Upper lobe of left lung (tissue), 4 donors: ENCODE data around the gene STKLD1.

Experiments used
- CTCF ChIP-seq, 6 experiments: fragments of 450-650 bp in 4 of 6; fragments of 200-600 bp in 2 of 6; sonication (generic) in 2 of 6; IDR thresholded peaks; one replicate each; pipeline ENCODE4 v1.5.1; 2016 to 2019; ENCODE audit warnings: antibody characterized with exemption in 6 of 6
- POLR2A ChIP-seq, 4 donors: fragments of 450-650 bp; IDR thresholded peaks; one replicate each; pipeline ENCODE4 v1.5.1; 2016 to 2017; ENCODE audit warnings: antibody characterized with exemption in 4 of 4, mild to moderate bottlenecking in 2 of 4

GRCh38 chr9:133372144-133372543, 4.0 kb upstream of the STKLD1 start:
- TF ChIP-seq POLR2A (IDR thresholded peaks at IDR 0.05) (no peak), CTCF (IDR thresholded peaks at IDR 0.05) (no peak)
